CD14-positive monocyte (primary cell): ENCODE measurements around the gene KRTAP5-11. TPM values are rescaled to one million over a fixed set of nuclear protein-coding genes. Genes with fewer than 3 reads are reported as not detected.
A peak's percentile ranks its signal among the peaks of the same experiment; 100 is the strongest.
"Not testable (repeated sequence)": the region's sequence is repeated elsewhere in the genome, so short reads cannot be mapped to it uniquely, and the experiment has no call there.

Experiments used
- DNase-seq, 3 donors: peaks; one replicate each; pipeline ENCODE4 v3.0.0-alpha.2; 2011 to 2022
- H2AFZ ChIP-seq: 2 replicates; pipeline ENCODE4 v1.6.0; 2012; ENCODE audit warnings: mild to moderate bottlenecking, low read depth, low read length, inconsistent platforms; ENCODE audit not compliant: insufficient read depth, poor library complexity, severe bottlenecking
- H3K27ac ChIP-seq, 2 donors: 1 replicate in 1 of 2; 2 replicates in 1 of 2; pipeline ENCODE4 v1.5.1; 2012 to 2013; ENCODE audit warnings: low read length in 2 of 2, control low read depth in 1 of 2, inconsistent platforms in 1 of 2, low read depth in 1 of 2, mild to moderate bottlenecking in 1 of 2
- H3K27me3 ChIP-seq, 2 donors: one replicate each; pipeline versions ENCODE4 v1.6.0 to v1.6.1; 2011 to 2013; ENCODE audit warnings: low read length in 2 of 2; ENCODE audit not compliant: control insufficient read depth in 2 of 2, insufficient read depth in 2 of 2
- H3K36me3 ChIP-seq, 2 donors: replicated peaks in 1 of 2; 1 replicate in 1 of 2; 2 replicates in 1 of 2; pipeline versions ENCODE4 v1.5.1 to v1.6.1; 2012 to 2013; ENCODE audit warnings: low read length in 2 of 2, control low read depth in 1 of 2, inconsistent platforms in 1 of 2, mild to moderate bottlenecking in 1 of 2; ENCODE audit not compliant: insufficient read depth in 2 of 2, control insufficient read depth in 1 of 2
- H3K4me1 ChIP-seq, 2 donors: 1 replicate in 1 of 2; 2 replicates in 1 of 2; pipeline versions ENCODE4 v1.5.1 to v1.6.1; 2012 to 2013; ENCODE audit warnings: low read length in 2 of 2, control low read depth in 1 of 2, inconsistent platforms in 1 of 2, mild to moderate bottlenecking in 1 of 2, moderate library complexity in 1 of 2; ENCODE audit not compliant: insufficient read depth in 2 of 2, control insufficient read depth in 1 of 2
- H3K4me2 ChIP-seq: replicated peaks from 2 replicates; pipeline ENCODE3; 2012; ENCODE audit warnings: low read length, moderate library complexity, mild to moderate bottlenecking; ENCODE audit not compliant: poor library complexity, severe bottlenecking; ENCODE audit errors: extremely low read depth
- H3K4me3 ChIP-seq, 3 experiments: fragments of 200-600 bp in 1 of 3; sonication (generic) in 1 of 3; replicated peaks in 1 of 3; 1 replicate in 2 of 3; 2 replicates in 1 of 3; pipeline ENCODE4 v1.5.1; 2011 to 2013; ENCODE audit warnings: low read length in 3 of 3, mild to moderate bottlenecking in 3 of 3, control low read depth in 2 of 3, low read depth in 2 of 3, inconsistent platforms in 1 of 3, moderate library complexity in 1 of 3
- H3K79me2 ChIP-seq: 2 replicates; pipeline ENCODE4 v1.6.0; 2012; ENCODE audit warnings: mild to moderate bottlenecking, control low read depth, inconsistent platforms, low read length, moderate library complexity; ENCODE audit not compliant: insufficient read depth
- H3K9ac ChIP-seq: 2 replicates; pipeline ENCODE4 v1.6.0; 2017; ENCODE audit warnings: low read length, mild to moderate bottlenecking; ENCODE audit not compliant: insufficient read depth, poor library complexity, severe bottlenecking
- H3K9me3 ChIP-seq, 2 donors: replicated peaks in 1 of 2; 1 replicate in 1 of 2; 2 replicates in 1 of 2; pipeline versions ENCODE4 v1.5.1 to v1.6.1; 2012 to 2013; ENCODE audit warnings: low read length in 2 of 2, control low read depth in 1 of 2; ENCODE audit not compliant: control insufficient read depth in 1 of 2, insufficient read depth in 1 of 2
- H4K20me1 ChIP-seq: 2 replicates; pipeline ENCODE4 v1.6.0; 2012; ENCODE audit warnings: mild to moderate bottlenecking, low read length, control low read depth, moderate library complexity; ENCODE audit not compliant: insufficient read depth
- H3K27ac Mint-ChIP-seq, 7 donors: one replicate each; pipeline ENCODE4 v1.8.0; 2020; ENCODE audit warnings: mild to moderate bottlenecking in 7 of 7, mixed read lengths in 7 of 7, moderate library complexity in 6 of 7, inconsistent platforms in 2 of 7
- H3K27me3 Mint-ChIP-seq, 3 donors: one replicate each; pipeline ENCODE4 v1.8.0; 2021 to 2022; ENCODE audit warnings: low read depth in 3 of 3, mild to moderate bottlenecking in 3 of 3, mixed read lengths in 3 of 3, moderate library complexity in 3 of 3, inconsistent platforms in 1 of 3
- H3K36me3 Mint-ChIP-seq, 2 donors: one replicate each; pipeline ENCODE4 v1.8.0; 2020; ENCODE audit warnings: mixed read lengths in 2 of 2, inconsistent platforms in 1 of 2, mild to moderate bottlenecking in 1 of 2
- H3K4me1 Mint-ChIP-seq: one replicate; pipeline ENCODE4 v1.8.0; 2020; ENCODE audit warnings: mild to moderate bottlenecking, mixed read lengths
- H3K4me3 Mint-ChIP-seq, 2 donors: one replicate each; pipeline ENCODE4 v1.8.0; 2020; ENCODE audit warnings: mild to moderate bottlenecking in 2 of 2, mixed read lengths in 2 of 2, moderate library complexity in 1 of 2
- H3K9me3 Mint-ChIP-seq, 7 donors: one replicate each; pipeline ENCODE4 v1.8.0; 2020 to 2022; ENCODE audit warnings: mixed read lengths in 7 of 7, mild to moderate bottlenecking in 6 of 7, moderate library complexity in 6 of 7, inconsistent platforms in 2 of 7
- WGBS: methylation state at CpG from one replicate; pipeline ENCODE4 v1.1.5; 2013; ENCODE audit warnings: missing lambda C conversion rate; ENCODE audit not compliant: insufficient coverage; 5-methylcytosine and 5-hydroxymethylcytosine counted together
- intact Hi-C, 2 donors: fragments of 100-400 bp; cut with micrococcal nuclease; formaldehyde crosslinking; loops; one replicate each; pipeline versions ENCODE4 v1.15.0 to v1.15.1; 2023
- polyA plus RNA-seq, 3 donors: library from polyadenylated mRNA; depleted of rRNA in 1 of 3; unstranded in 2 of 3; stranded (reverse) in 1 of 3; fragments of 300-500 nt in 2 of 3; fragments of >200 nt in 1 of 3; fragmentation: Illumina TruSeq in 2 of 3; gene quantifications; 1 replicate in 2 of 3; 2 replicates in 1 of 3; pipeline ENCODE4 v1.2.3, GENCODE V29; 2012 to 2021
- TF ChIP-seq, protein P1 (sequence below): fragments of 200-600 bp; IDR thresholded peaks from one replicate; pipeline ENCODE4 v1.8.0; 2022; ENCODE audit warnings: antibody characterized with exemption, mild to moderate bottlenecking

Gene KRTAP5-11
- polyA plus RNA-seq, 3 donors = not detected

DNA sequence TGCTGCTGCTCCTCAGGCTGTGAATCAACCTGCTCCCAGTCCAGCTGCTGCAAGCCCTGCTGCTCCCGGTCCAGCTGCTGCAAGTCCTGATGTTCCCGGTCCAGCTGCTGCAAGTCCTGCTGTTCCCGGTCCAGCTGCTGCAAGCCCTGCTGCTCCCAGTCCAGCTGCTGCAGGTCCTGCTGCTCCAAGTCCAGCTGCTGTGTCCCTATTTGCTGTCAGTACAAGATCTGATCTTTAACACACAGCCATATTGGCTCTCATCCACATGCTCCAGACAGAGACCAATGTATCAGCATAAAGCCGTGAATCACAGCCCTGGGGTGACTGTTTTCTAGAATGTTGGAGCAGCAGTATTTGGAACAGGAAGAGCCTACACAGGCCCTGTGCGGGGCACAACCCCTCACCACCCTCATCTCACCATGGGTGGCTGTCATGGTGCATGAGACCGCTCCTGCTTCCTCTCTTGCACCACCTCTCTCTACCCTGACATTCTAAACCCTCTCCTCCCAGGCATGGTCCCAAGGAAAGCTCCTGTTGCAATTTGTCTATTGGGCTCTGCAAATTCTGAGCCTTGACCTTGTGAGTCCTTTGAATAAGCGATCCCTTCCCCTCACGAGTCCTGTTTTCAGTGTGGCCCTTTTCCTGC lies 13.8 kb downstream of the KRTAP5-11 start:
- Histone ChIP-seq H3K27me3 (peaks cover 0 to 3% of the 10 kb centered on the region in 2 donors), H3K4me1 (no peaks in the 10 kb centered on the region), H3K4me3 (no peak overlapping the region), H4K20me1 (no peaks in the 10 kb centered on the region), H3K9ac (no peak overlapping the region), H2AFZ (no peak overlapping the region), H3K9me3 (no peaks in the 10 kb centered on the region), H3K27ac (no peak overlapping the region), H3K79me2 (no peaks in the 10 kb centered on the region), H3K4me2 (no peak overlapping the region), H3K36me3 (no peaks in the 10 kb centered on the region)
- intact Hi-C loops = no loop called here
- WGBS = 88% methylated on average over 6 of the region's 8 CpGs
- H3K27ac Mint-ChIP-seq = no peak overlapping the region
- H3K4me1 Mint-ChIP-seq = no peaks in the 10 kb centered on the region
- H3K36me3 Mint-ChIP-seq = no peaks in the 10 kb centered on the region
- peaks cover 0 to under 1% (median 0%) of the 10 kb centered on the region in 7 donors for H3K9me3 Mint-ChIP-seq
- no peak overlapping the region for H3K4me3 Mint-ChIP-seq
- no peak for DNase-seq
- peaks cover 6 to 16% (median 13%) of the 10 kb centered on the region in 3 donors for H3K27me3 Mint-ChIP-seq
- TF ChIP-seq, protein P1, sequence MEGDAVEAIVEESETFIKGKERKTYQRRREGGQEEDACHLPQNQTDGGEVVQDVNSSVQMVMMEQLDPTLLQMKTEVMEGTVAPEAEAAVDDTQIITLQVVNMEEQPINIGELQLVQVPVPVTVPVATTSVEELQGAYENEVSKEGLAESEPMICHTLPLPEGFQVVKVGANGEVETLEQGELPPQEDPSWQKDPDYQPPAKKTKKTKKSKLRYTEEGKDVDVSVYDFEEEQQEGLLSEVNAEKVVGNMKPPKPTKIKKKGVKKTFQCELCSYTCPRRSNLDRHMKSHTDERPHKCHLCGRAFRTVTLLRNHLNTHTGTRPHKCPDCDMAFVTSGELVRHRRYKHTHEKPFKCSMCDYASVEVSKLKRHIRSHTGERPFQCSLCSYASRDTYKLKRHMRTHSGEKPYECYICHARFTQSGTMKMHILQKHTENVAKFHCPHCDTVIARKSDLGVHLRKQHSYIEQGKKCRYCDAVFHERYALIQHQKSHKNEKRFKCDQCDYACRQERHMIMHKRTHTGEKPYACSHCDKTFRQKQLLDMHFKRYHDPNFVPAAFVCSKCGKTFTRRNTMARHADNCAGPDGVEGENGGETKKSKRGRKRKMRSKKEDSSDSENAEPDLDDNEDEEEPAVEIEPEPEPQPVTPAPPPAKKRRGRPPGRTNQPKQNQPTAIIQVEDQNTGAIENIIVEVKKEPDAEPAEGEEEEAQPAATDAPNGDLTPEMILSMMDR = no peak

DNA sequence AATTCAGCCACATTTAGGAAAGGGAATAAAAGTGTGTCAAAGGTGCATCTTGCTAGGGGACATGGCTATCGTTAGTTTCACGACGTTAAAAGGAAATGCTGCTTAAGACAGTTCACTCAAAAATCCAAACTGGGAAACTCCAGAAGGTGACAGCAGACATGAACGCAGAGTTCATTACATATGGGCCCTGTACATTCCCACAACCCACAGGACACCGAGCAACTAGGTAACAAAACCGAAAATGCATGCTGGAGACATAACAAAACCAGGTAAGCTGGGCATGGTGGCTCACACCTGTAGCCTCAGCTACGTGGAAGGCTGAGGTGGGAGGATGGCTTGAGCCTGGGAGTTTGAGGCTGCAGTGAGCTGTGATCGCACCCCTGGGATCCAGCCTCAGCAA lies 15.0 kb downstream of the KRTAP5-11 start:
- intact Hi-C loops, H3K36me3 Mint-ChIP-seq: not testable (repeated sequence)

DNA sequence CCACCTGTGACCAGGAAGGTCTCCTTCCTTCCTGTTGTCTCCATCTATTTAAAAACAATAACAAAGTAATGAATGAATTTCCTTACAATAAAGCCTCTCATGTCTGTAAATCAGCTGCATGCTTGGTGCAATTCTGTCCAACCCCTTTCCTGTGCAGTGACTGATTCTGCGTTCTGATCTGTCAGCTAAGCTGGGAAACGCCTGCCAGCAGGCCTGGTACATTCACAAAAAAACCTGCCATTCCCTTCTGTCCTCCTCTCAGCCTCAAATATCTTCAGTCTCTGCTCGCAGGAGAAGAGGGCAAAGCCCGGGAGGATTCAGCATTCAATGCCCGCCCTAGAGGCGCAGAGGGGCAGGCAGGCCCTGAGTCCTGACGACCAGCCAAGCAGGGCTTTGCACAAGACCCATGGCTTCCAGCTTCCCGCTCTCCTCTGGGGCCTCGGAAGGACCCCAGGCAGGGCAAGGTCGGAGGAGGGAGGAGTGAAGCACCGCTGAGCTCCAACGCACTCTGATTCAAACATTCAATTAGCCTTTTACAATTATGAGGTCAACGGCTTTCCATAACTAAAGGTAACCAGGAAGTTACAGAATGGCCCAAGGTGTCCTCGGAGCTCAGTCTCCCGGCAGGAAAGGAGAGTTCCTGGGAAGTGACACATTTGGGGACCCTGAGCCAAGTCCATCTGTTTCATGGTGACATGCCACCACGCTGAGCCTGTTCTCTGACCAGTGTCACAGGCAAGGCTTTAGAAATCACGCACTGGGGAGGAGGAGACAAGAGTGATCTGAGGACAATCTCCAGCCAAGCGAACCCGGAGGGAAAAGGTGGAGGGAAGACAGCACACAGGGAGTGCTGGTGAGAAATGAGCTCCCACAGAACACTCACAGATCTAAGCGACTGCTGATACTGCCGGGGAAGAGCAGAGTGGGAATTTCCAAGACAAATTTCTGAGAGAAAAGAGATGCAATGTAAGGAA lies 15.8 kb downstream of the KRTAP5-11 start:
- peak overlapping the region in 1 of 7 donors; percentile 32 for H3K27ac Mint-ChIP-seq
- H3K9ac ChIP-seq, H3K79me2 ChIP-seq, H3K9me3 ChIP-seq, H3K4me1 Mint-ChIP-seq, H2AFZ ChIP-seq, H3K4me3 Mint-ChIP-seq, H3K36me3 ChIP-seq, H4K20me1 ChIP-seq, intact Hi-C loops, DNase-seq, H3K4me2 ChIP-seq, H3K4me3 ChIP-seq, H3K36me3 Mint-ChIP-seq, H3K27ac ChIP-seq, H3K9me3 Mint-ChIP-seq, H3K4me1 ChIP-seq, H3K27me3 ChIP-seq: not testable (repeated sequence)
- 70% methylated on average over 5 of the region's 21 CpGs for WGBS
- H3K27me3 Mint-ChIP-seq = peaks cover 7 to 19% (median 16%) of the 10 kb centered on the region in 3 donors

More for the DNA sequence above, 15.0 kb downstream of the KRTAP5-11 start:
- not testable (repeated sequence) for H3K27ac Mint-ChIP-seq, H3K9me3 ChIP-seq, H2AFZ ChIP-seq, DNase-seq, H3K9me3 Mint-ChIP-seq, H3K4me3 ChIP-seq, H3K79me2 ChIP-seq, H3K27me3 ChIP-seq, H3K36me3 ChIP-seq, H3K9ac ChIP-seq, H3K4me3 Mint-ChIP-seq, H3K27ac ChIP-seq, H3K4me2 ChIP-seq, H3K4me1 Mint-ChIP-seq, H4K20me1 ChIP-seq, H3K4me1 ChIP-seq
- peaks cover 7 to 19% (median 16%) of the 10 kb centered on the region in 3 donors for H3K27me3 Mint-ChIP-seq
- WGBS = 67% methylated on average over 3 of the region's 8 CpGs
